Effector memory CD8-positive, alpha-beta T cell (primary cell): ENCODE results near the gene ZSWIM6.
"Not testable (repeated sequence)": the region's sequence is repeated elsewhere in the genome, so short reads cannot be mapped to it uniquely, and the experiment has no call there.

Experiments used
- ATAC-seq: fragments of 150-1000 bp; cut with Tn5 transposase; replicated peaks from 2 replicates; pipeline ENCODE4 v1.10.0; 2021; ENCODE audit warnings: mild to moderate bottlenecking, moderate library complexity
- DNase-seq, 3 experiments: peaks; one replicate each; pipeline ENCODE4 v3.0.0; 2021
- H3K27ac Mint-ChIP-seq, 2 donors: one replicate each; pipeline ENCODE4 v1.8.0; 2022; ENCODE audit warnings: mild to moderate bottlenecking in 2 of 2, mixed read lengths in 2 of 2, moderate library complexity in 2 of 2
- H3K27me3 Mint-ChIP-seq, 2 donors: one replicate each; pipeline ENCODE4 v1.8.0; 2022; ENCODE audit warnings: mixed read lengths in 2 of 2
- H3K36me3 Mint-ChIP-seq: one replicate; pipeline ENCODE4 v1.8.0; 2022; ENCODE audit warnings: mild to moderate bottlenecking, moderate library complexity, mixed read lengths; ENCODE audit not compliant: insufficient read depth
- H3K4me1 Mint-ChIP-seq, 2 donors: one replicate each; pipeline ENCODE4 v1.8.0; 2022; ENCODE audit warnings: low read depth in 2 of 2, mixed read lengths in 2 of 2
- H3K4me3 Mint-ChIP-seq, 2 donors: one replicate each; pipeline ENCODE4 v1.8.0; 2022; ENCODE audit warnings: mild to moderate bottlenecking in 2 of 2, mixed read lengths in 2 of 2, moderate library complexity in 2 of 2
- H3K9me3 Mint-ChIP-seq, 2 donors: one replicate each; pipeline ENCODE4 v1.8.0; 2022; ENCODE audit warnings: mixed read lengths in 2 of 2

The ZSWIM6 gene

GRCh38 chr5:61402244-61402823 lies 70.3 kb downstream of the ZSWIM6 start:
- no peak for ATAC-seq
- Mint-ChIP-seq H3K27ac (no peak overlapping the region), H3K4me3 (no peak overlapping the region), H3K27me3 (no peaks in the 10 kb centered on the region), H3K36me3 (no peaks in the 10 kb centered on the region), H3K4me1 (peaks cover 1 to 22% of the 10 kb centered on the region in 2 donors), H3K9me3 (no peaks in the 10 kb centered on the region)
- DNase-seq, result no peak

- peaks cover 4% of the 10 kb centered on the region for H3K36me3 Mint-ChIP-seq
- H3K9me3 Mint-ChIP-seq, result no peaks in the 10 kb centered on the region
Observed at GRCh38 chr5:61402970-61403900, 71.2 kb downstream of the ZSWIM6 start.

DNA sequence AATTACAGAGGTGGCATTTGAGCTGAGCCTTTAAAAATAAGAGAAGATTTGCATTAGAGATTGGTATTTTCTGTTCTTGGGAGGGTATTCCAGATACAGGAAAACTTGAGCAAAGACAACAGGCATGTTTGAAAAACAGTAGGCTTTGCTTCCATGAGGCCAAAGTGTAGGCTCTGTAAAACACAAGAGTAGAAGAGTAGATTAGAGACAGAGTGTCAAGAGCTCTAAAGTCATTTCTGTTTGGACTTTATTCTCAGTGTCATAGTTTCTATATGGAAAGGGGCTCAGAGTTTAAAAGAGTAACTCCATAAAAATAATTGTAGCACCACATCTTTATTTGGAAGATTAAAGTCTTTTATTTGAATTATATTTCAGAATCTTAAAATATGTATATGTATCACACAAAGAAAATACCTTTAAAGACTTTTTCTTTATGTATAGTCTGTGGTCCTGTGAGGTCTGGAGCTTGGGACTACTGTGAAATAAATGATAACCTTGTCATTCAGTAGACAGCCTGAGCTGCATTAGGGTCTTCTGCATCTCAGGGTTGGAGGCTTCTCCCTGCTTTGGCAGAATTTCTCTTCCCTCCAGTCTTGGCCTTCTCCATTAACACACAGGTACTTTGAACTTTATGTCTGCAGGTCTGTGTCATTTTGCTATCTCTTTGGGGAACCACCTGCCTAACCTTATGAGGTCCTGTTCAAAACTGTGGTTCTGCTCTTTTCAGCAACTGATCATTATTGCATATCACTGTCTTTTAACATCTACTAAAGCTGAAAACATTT lies 73.6 kb downstream of the ZSWIM6 start:
- ATAC-seq (no peak), DNase-seq (no peak)
- peak overlapping the region in 1 of 2 donors; percentile 11 for H3K27ac Mint-ChIP-seq

More at GRCh38 chr5:61402970-61403900, 71.2 kb downstream of the ZSWIM6 start:
- no peak overlapping the region for H3K4me3 Mint-ChIP-seq
- H3K27ac Mint-ChIP-seq, result no peak overlapping the region
- no peak for DNase-seq
- no peak for ATAC-seq
- H3K27me3 Mint-ChIP-seq, result no peaks in the 10 kb centered on the region
- H3K4me1 Mint-ChIP-seq, result peaks cover 6 to 28% of the 10 kb centered on the region in 2 donors

DNA sequence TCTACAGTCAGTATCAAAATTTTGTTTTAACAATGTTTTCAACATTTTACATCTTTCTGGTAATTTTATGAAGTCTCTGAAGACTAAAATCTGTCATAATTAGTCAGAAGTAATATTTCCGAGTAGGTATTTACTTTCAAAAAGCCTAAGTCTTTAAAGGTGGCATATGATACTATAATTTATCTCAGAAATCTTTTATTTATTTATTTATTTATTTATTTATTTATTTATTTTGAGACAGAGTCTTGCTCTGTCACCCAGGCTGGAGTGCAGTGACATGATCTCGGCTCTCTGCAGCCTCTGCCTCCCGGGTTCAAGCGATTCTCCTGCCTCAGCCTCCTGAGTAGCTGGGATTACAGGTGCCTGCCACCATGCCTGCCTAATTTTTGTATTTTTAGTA lies 74.4 kb downstream of the ZSWIM6 start:
- H3K27me3 Mint-ChIP-seq, H3K4me3 Mint-ChIP-seq, H3K27ac Mint-ChIP-seq, H3K9me3 Mint-ChIP-seq, DNase-seq, ATAC-seq: not testable (repeated sequence)
- peaks cover 15 to 32% of the 10 kb centered on the region in 2 donors for H3K4me1 Mint-ChIP-seq
- H3K36me3 Mint-ChIP-seq, result peaks cover 15% of the 10 kb centered on the region

More for the DNA sequence above, 73.6 kb downstream of the ZSWIM6 start:
- Mint-ChIP-seq H3K4me3 (no peak overlapping the region), H3K36me3 (peaks cover 15% of the 10 kb centered on the region), H3K27me3 (no peaks in the 10 kb centered on the region), H3K4me1 (peaks cover 15 to 36% of the 10 kb centered on the region in 2 donors), H3K9me3 (no peaks in the 10 kb centered on the region)

DNA sequence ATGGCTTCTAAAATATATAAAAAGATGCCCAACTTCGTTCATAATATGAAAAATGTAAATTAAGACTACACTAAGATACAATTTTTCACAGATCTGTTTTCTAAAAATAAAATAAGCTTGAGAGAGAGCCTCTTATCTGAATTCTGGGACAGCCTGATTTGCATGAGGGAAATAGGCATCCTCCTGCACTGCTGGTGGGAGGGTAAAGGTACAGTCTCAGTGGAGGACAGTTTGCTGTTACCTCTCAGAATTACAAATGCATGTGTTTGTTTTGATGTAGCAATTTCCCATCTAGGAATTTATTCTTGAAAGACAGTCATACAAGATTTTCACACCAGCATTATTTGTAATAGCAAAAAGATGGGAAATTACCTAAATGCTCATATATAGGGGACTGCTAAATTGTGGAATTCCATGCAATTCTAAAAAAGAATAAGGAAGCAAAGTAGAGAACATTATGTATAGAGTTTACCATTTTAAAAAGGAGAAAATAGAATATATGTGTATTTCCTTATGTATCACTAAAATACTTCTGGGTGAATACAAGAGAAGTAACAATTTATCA lies 75.7 kb downstream of the ZSWIM6 start:
- H3K4me1 Mint-ChIP-seq, result peaks cover 17 to 23% of the 10 kb centered on the region in 2 donors
- H3K27me3 Mint-ChIP-seq, result no peaks in the 10 kb centered on the region
- peaks cover 15% of the 10 kb centered on the region for H3K36me3 Mint-ChIP-seq
- no peak for ATAC-seq
- H3K9me3 Mint-ChIP-seq, result no peaks in the 10 kb centered on the region
- peak overlapping the region; percentile 72 for H3K4me3 Mint-ChIP-seq
- DNase-seq, result no peak
- peak overlapping the region; percentile 84 to 92 for H3K27ac Mint-ChIP-seq

DNA sequence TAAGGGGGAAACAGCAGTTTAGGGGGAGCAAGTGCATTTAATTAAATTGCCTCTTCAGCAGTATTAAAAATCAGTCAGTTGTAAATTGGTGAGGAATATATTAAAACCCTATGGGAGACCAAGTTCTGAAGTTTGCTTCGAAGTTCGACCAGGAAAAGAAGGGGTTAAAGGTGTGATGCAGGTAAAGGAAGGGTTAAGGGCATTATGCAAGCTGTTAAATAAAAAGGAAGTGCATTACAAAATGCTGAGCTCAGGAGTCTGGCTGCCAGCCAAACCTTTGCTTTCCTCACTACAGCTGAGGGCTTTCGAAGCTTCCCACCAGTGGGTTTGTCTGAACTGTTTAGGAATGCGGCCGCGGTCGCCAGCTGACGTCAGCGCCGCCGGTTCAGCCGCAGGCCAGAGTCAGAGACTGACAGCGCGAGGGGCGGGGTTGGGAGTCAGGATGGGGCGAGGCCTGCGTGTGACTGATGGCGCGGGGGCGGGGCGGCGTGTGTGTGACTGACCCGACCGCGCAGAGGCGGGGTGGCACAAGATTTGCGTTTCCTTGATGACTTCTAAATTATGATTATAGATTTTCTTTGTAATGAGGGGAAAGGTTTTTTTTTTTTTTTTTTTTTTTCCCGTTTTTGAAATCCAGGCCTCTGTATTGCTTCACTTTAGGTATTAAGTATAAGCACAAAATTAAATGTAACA lies 76.6 kb downstream of the ZSWIM6 start:
- Mint-ChIP-seq H3K4me3 (peak overlapping the region; percentile 72), H3K27ac (peak overlapping the region; percentile 84 to 92), H3K36me3 (peaks cover 15% of the 10 kb centered on the region), H3K27me3 (no peaks in the 10 kb centered on the region), H3K9me3 (no peaks in the 10 kb centered on the region), H3K4me1 (peaks cover 17 to 24% of the 10 kb centered on the region in 2 donors)
- ATAC-seq, result peak; percentile 97
- DNase-seq, result peak; percentile 96 to 98 (median 96)

GRCh38 chr5:61409568-61409967 lies 77.5 kb downstream of the ZSWIM6 start:
- peaks cover 15% of the 10 kb centered on the region for H3K36me3 Mint-ChIP-seq
- H3K4me1 Mint-ChIP-seq, result peaks cover 19 to 31% of the 10 kb centered on the region in 2 donors
- peak overlapping the region in 1 of 2 donors; percentile 72 for H3K4me3 Mint-ChIP-seq
- DNase-seq, result no peak
- ATAC-seq, result no peak
- H3K9me3 Mint-ChIP-seq, result no peaks in the 10 kb centered on the region
- H3K27me3 Mint-ChIP-seq, result no peaks in the 10 kb centered on the region
- H3K27ac Mint-ChIP-seq, result peak overlapping the region in 1 of 2 donors; percentile 84

- Mint-ChIP-seq H3K27ac (no peak overlapping the region), H3K27me3 (no peaks in the 10 kb centered on the region), H3K36me3 (peaks cover 15% of the 10 kb centered on the region), H3K4me1 (peaks cover 22 to 36% of the 10 kb centered on the region in 2 donors), H3K4me3 (no peak overlapping the region), H3K9me3 (no peaks in the 10 kb centered on the region)
- DNase-seq (no peak), ATAC-seq (no peak)
Observed at GRCh38 chr5:61410811-61411210, 78.8 kb downstream of the ZSWIM6 start.

DNA sequence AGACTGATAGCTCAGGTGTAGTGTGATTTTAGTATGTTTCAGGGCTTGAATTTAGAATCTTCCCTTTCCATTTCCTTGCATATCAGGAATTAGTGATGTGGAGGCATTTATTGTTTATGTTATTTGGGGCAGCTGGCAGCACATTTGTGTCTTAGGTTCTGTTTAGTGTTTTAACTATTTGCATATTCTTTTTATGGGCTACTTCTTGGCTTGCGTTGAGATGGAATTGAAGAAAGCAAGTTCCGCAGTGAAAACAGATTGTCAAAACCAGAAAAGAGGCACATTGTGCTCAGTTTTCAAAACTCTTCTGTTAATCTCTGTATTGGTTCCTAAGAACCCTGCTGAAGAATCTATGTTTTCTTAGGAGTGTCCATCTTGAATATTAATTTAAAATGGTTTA lies 80.3 kb downstream of the ZSWIM6 start:
- Mint-ChIP-seq H3K27me3 (no peaks in the 10 kb centered on the region), H3K4me3 (no peak overlapping the region), H3K36me3 (peaks cover 15% of the 10 kb centered on the region), H3K4me1 (peaks cover 26 to 42% of the 10 kb centered on the region in 2 donors), H3K27ac (no peak overlapping the region), H3K9me3 (no peaks in the 10 kb centered on the region)
- DNase-seq (no peak), ATAC-seq (no peak)

DNA sequence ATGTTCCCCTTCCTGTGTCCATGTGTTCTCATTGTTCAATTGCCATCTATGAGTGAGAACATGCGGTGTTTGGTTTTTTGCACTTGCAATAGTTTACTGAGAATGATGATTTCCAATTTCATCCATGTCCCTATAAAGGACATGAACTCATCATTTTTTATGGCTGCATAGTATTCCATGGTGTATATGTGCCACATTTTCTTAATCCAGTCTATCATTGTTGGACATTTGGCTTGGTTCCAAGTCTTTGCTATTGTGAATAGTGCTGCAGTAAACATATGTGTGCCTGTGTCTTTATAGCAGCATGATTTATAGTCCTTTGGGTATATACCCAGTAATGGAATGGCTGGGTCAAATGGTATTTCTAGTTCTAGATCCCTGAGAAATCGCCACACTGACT lies 81.1 kb downstream of the ZSWIM6 start:
- ATAC-seq, H3K27ac Mint-ChIP-seq, DNase-seq, H3K9me3 Mint-ChIP-seq, H3K4me3 Mint-ChIP-seq, H3K27me3 Mint-ChIP-seq: not testable (repeated sequence)
- Mint-ChIP-seq H3K36me3 (peaks cover 11% of the 10 kb centered on the region), H3K4me1 (peaks cover 21 to 40% of the 10 kb centered on the region in 2 donors)

DNA sequence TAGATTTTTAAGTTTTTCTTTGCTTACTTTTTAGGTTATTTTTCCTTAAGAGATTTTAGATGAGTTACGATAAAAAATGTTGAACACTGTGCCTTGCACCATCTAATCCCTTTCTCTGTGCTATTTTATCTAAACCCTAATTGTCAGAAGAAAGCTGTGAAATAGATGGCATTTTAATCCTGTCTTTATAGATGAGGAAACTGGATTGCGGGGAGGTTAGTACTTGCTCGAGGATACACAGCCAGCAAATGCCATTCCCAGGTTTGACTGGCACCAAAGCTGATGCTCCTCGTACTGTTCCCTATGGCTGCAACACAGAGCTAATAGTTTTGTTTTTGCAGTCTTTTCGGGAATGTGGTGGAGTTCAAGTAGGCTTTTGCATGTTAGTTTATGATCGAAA lies 82.7 kb downstream of the ZSWIM6 start:
- H3K9me3 Mint-ChIP-seq, result no peaks in the 10 kb centered on the region
- H3K4me1 Mint-ChIP-seq, result peaks cover 12 to 27% of the 10 kb centered on the region in 2 donors
- no peaks in the 10 kb centered on the region for H3K36me3 Mint-ChIP-seq
- no peaks in the 10 kb centered on the region for H3K27me3 Mint-ChIP-seq
- DNase-seq, result no peak
- H3K27ac Mint-ChIP-seq, result no peak overlapping the region
- H3K4me3 Mint-ChIP-seq, result no peak overlapping the region
- no peak for ATAC-seq

DNA sequence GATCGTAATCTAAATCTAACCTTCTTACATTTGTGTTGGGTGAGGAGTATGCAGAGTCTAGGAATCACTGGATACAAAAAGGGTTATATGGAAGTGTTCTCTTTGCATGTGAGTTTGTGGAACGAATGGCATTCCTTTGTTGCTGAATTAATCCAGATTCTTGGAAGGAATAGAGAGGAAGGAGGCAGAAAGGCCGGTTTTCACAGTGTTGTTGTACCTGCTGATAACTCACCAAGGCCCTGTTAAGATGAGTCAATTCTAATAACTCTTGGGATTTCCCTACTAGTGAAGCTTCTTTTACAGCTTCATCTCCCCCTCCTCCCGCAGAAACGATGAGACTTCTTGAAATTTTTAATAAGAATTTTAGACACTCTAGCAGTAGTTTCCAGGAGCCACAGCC lies 84.0 kb downstream of the ZSWIM6 start:
- DNase-seq, result no peak
- peaks cover 12 to 31% of the 10 kb centered on the region in 2 donors for H3K4me1 Mint-ChIP-seq
- no peaks in the 10 kb centered on the region for H3K36me3 Mint-ChIP-seq
- no peaks in the 10 kb centered on the region for H3K9me3 Mint-ChIP-seq
- H3K4me3 Mint-ChIP-seq, result no peak overlapping the region
- no peaks in the 10 kb centered on the region for H3K27me3 Mint-ChIP-seq
- peak overlapping the region in 1 of 2 donors; percentile 60 for H3K27ac Mint-ChIP-seq
- ATAC-seq, result no peak
